Lower lobe of right lung (tissue), 2 donors: ENCODE data around the gene KRT8. TPM values are rescaled to one million over a fixed set of nuclear protein-coding genes. Genes with fewer than 3 reads are reported as not detected.

Experiments used
- ATAC-seq, 2 donors: fragments of 200-7000 bp; cut with Tn5 transposase; one replicate each; pipeline ENCODE4 v1.9.1; 2020 to 2022; ENCODE audit warnings: mild to moderate bottlenecking in 2 of 2, moderate library complexity in 2 of 2
- DNase-seq: peaks from one replicate; pipeline ENCODE4 v3.0.0-alpha.2; 2020
- H3K27ac ChIP-seq: fragments of 200-600 bp; one replicate; pipeline ENCODE4 v1.8.0; 2022
- H3K27me3 ChIP-seq: fragments of 200-600 bp; one replicate; pipeline ENCODE4 v1.8.0; 2022; ENCODE audit warnings: low read depth
- H3K36me3 ChIP-seq: fragments of 200-600 bp; one replicate; pipeline ENCODE4 v1.8.0; 2022; ENCODE audit warnings: mild to moderate bottlenecking
- H3K4me1 ChIP-seq: fragments of 200-600 bp; one replicate; pipeline ENCODE4 v1.8.0; 2022
- H3K4me3 ChIP-seq: fragments of 200-600 bp; one replicate; pipeline ENCODE4 v1.8.0; 2022; ENCODE audit warnings: mild to moderate bottlenecking
- H3K9me3 ChIP-seq: fragments of 200-600 bp; one replicate; pipeline ENCODE4 v1.8.0; 2022
- CTCF ChIP-seq: fragments of 200-600 bp; IDR thresholded peaks from one replicate; pipeline ENCODE4 v1.8.0; 2022; ENCODE audit warnings: antibody characterized with exemption, mild to moderate bottlenecking
- intact Hi-C: fragments of 100-400 bp; cut with DNase I; formaldehyde crosslinking; loops from one replicate; pipeline ENCODE4 v1.11.0; 2022
- total RNA-seq: library from RNA; stranded (reverse); fragmentation: NEBNext Ultra II Directional; extraction: Animal tissue kit (Norgen Biotek cat#: 25700); gene quantifications from one replicate; pipeline ENCODE4 v1.2.1, GENCODE V29; 2021
- donor health status: DM: no; HTN: yes; CAD: no; lungs with severe emphysema.

KRT8 gene
- total RNA-seq, 1 donor from 2014 or later: 139 TPM

GRCh38 chr12:52927964-52928363, 23.1 kb upstream of the KRT8 start:
- Histone ChIP-seq H3K27ac (peak overlapping the region; percentile 78), H3K4me1 (peaks cover 26% of the 10 kb centered on the region), H3K27me3 (no peaks in the 10 kb centered on the region), H3K36me3 (no peaks in the 10 kb centered on the region), H3K9me3 (no peaks in the 10 kb centered on the region), H3K4me3 (no peak overlapping the region)
- no peak for DNase-seq
- intact Hi-C loops: no loop called here
- no peak for ATAC-seq
- TF ChIP-seq CTCF: no peak

DNA sequence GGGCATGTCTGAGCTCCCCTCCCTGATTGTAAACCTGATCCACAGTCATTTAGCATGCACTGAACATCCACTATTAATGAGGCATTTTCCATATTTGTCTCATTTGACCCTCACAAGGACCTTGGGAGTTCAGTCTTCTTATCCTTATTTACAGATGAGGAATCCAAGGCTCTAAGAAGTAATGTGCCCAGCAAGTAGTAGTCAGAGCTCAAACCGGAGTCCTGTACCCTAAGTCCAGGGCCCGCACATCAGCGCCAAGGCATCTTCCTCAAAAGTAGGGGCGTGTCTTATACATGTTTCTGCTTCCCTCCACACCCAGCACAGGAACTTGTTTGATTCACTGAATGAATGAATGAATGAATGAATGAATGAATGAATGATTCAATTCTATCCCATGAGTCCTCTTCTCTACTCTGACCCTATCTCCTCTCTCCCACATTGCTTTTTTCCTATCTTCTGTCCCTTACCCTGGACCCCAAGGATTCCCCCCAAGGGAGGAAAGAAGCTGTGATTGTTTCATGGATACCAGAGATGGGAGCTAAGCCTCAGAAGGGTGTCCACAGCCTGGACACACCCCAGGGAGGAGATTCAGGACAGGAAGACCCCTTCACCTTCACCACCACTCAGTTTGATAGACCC, 21.8 kb upstream of the KRT8 start:
- intact Hi-C loops: no loop called here
- DNase-seq (no peak), ATAC-seq (peak in 1 of 2 donors; percentile 46)
- H3K9me3 ChIP-seq: no peaks in the 10 kb centered on the region
- peaks cover 26% of the 10 kb centered on the region for H3K4me1 ChIP-seq
- H3K27ac ChIP-seq: peak overlapping the region; percentile 78
- no peak for TF ChIP-seq CTCF
- H3K36me3 ChIP-seq: no peaks in the 10 kb centered on the region
- H3K4me3 ChIP-seq: no peak overlapping the region
- no peaks in the 10 kb centered on the region for H3K27me3 ChIP-seq

DNA sequence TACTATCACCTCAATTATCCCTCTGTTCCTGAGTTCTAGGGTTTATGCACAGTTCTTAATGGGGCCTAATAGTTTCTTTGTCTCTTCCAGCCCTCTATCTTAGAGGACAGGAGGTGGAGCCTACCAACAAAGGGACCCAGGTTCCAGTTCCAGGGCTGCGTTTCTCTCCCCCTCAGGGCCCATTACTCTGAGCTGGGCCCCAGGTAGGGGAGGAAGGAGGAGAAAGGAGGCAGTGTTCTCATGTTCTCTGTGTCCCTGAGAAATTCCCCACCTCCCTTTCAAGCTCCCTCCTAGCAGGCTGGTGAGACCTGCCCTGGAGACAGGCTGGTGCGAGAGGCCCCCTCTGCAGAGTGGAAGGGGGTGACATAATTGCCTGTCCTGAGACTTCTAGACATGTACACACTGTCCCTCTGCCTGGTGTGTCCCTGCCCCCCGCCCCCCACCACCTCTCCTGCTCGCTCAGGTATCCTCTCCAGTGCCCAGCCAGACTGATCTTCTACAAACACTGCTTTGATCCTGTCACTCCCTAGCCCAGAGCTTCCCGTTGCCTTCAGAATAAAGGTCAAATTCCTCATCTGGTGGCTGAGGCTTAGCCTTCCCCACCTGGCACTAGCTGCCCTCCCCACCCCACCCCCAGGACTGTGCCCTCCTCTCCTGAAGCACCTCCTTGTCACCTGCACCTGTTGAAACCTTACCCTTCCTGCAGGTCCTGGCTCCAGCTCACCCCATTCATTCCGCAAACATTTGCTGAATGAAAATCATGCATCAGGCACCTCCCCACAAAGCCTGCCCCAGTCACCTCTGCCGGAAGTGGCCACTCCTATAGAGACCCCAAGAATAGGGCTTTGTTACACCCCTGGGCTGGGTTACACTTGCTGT, 21.1 kb upstream of the KRT8 start:
- no peaks in the 10 kb centered on the region for H3K9me3 ChIP-seq
- no peak for TF ChIP-seq CTCF
- peak overlapping the region; percentile 78 for H3K27ac ChIP-seq
- H3K36me3 ChIP-seq: no peaks in the 10 kb centered on the region
- no peaks in the 10 kb centered on the region for H3K27me3 ChIP-seq
- H3K4me1 ChIP-seq: peaks cover 26% of the 10 kb centered on the region
- intact Hi-C loops: no loop called here
- ATAC-seq (peak; percentile 73 to 80), DNase-seq (no peak)
- H3K4me3 ChIP-seq: no peak overlapping the region

DNA sequence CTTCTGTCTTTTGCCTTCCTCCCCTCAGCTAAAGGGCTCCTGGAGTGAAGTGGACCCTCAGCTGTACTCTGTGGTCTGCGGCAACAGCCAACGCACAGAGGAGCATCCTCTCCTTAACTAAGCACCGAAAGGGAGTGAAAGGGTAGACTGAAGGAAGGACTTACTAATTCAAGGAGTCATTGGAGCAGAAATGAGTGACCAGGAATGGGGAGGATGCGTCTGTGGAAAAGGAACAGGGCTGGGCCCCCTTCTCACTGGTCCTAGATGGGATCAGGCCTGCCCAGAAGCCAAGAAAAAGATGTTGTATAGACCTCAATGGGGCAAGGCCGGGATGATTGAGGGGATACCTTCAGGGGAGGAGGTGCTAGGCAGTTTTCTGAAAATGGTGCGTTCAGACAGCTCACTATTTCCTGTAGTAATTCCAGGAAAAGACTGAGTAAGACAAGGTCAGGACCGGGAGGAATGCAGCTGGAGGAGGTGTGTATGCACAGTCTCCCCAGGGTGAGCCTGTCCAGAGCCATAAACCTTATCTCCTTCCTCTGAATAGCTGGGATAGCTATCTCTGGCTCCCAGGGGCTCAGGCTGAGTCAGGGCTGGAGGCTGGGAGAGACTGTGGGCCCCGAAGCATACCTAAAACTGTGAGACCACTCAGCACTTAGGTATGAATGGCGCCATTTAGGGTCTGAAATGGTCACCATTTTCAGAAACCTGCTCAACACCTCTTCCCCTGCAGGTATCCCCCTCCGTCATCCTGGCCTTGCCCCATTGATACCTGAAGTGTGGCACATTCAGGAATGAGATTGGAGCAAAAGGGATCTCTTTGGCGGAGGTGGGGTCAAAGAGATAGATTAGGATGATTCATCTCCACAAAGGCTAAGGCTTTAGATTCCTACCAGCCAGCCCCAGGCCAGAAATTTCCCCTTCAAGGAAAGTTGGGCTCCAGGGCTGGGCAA, 20.2 kb upstream of the KRT8 start:
- Histone ChIP-seq H3K27me3 (no peaks in the 10 kb centered on the region), H3K4me1 (peaks cover 26% of the 10 kb centered on the region), H3K36me3 (no peaks in the 10 kb centered on the region), H3K9me3 (no peaks in the 10 kb centered on the region), H3K4me3 (no peak overlapping the region), H3K27ac (peak overlapping the region; percentile 78)
- DNase-seq (no peak), ATAC-seq (peak in 1 of 2 donors; percentile 28)
- intact Hi-C loops: no loop called here
- TF ChIP-seq CTCF: no peak

- Histone ChIP-seq H3K4me3 (no peak overlapping the region), H3K4me1 (peaks cover 9% of the 10 kb centered on the region), H3K9me3 (no peaks in the 10 kb centered on the region), H3K27me3 (no peaks in the 10 kb centered on the region), H3K27ac (no peak overlapping the region), H3K36me3 (no peaks in the 10 kb centered on the region)
- no peak for ATAC-seq
- intact Hi-C loops: no loop called here
- TF ChIP-seq CTCF: no peak
- DNase-seq: no peak
Measured at GRCh38 chr12:52921488-52922165, 16.8 kb upstream of the KRT8 start.
